ENCODE data around the gene BABAM2.

DNA sequence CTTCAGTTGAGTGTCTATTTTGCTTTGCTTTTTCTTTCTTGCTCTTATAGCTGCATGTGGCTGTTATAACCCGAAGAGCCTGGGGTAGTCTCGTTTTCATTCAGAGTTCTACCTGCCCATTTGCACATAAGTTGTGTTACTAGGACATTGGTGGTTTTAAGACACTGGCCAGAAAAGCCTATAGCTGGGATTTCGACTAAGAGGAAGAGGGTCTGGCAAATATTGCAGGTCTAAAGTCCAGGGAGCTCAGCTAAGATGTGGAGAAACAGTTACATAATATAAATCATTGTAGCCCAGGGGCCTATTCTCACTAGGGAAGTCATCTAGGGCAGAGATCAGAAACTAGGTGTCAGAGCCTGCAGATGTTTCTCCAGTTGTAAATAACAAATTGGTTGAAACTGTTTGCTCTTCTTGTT lies 120.8 kb downstream of the BABAM2 start:
- no peak for TF ChIP-seq EZH2phosphoT487 (IDR thresholded peaks at IDR 0.05; ENCODE audit: insufficient read depth, low read depth)
- TF ChIP-seq EZH2 (IDR thresholded peaks at IDR 0.05; ENCODE audit: insufficient read depth, poor library complexity, severe bottlenecking), result no peak
